ENCODE data around the gene GLRX.
"Not testable (repeated sequence)": the region's sequence is repeated elsewhere in the genome, so short reads cannot be mapped to it uniquely, and the experiment has no call there.

GLRX gene

DNA sequence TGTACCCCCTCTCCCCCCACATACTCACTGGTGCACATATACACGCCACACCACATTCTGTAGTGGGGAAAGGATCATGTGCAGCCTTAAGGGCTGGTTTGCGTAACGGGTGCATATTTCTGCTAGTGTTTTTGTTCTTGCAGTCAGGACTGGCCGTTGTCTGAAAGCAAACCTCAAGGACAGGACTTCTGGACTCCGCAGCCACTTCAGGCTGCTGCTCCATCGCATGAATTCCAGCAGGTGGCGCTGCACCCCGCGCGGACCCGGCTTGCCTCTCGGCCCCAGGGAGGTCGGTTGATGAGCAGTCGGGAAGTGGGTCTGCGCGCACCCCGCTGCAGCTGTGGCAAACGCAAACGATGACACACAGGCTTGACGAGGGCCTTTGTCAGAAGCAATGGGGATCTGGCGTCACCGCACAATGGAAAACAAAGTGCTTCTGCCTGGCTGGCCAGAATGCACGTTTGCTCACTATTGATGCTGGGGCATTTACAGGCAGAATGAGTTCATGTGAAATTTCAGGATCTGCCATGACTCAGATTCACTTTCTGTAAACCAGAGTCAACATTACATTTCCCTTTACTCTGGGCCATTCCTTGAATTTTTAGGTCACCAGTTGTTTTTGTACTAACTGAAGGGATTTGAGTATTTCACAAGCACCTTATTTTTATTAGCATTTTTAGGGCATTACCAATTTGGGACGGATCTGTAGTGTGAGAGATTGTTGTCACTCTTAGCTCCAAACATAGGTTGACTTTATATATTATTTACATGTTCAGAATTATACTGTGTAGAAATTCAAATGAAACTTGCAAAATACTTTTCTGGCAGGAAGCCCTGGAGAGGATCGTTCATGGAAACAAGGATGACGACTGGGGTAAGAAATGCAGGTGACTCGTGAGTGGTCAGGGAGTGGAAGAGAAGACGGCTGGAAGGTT, 36.4 kb upstream of the GLRX start:
- TF ChIP-seq, protein P1, sequence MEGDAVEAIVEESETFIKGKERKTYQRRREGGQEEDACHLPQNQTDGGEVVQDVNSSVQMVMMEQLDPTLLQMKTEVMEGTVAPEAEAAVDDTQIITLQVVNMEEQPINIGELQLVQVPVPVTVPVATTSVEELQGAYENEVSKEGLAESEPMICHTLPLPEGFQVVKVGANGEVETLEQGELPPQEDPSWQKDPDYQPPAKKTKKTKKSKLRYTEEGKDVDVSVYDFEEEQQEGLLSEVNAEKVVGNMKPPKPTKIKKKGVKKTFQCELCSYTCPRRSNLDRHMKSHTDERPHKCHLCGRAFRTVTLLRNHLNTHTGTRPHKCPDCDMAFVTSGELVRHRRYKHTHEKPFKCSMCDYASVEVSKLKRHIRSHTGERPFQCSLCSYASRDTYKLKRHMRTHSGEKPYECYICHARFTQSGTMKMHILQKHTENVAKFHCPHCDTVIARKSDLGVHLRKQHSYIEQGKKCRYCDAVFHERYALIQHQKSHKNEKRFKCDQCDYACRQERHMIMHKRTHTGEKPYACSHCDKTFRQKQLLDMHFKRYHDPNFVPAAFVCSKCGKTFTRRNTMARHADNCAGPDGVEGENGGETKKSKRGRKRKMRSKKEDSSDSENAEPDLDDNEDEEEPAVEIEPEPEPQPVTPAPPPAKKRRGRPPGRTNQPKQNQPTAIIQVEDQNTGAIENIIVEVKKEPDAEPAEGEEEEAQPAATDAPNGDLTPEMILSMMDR (IDR thresholded peaks at IDR 0.05; ENCODE audit: extremely low read depth, missing control alignments), result peak; percentile 91
- peak; percentile 89 for DNase-seq (ENCODE audit: low spot score)

DNA sequence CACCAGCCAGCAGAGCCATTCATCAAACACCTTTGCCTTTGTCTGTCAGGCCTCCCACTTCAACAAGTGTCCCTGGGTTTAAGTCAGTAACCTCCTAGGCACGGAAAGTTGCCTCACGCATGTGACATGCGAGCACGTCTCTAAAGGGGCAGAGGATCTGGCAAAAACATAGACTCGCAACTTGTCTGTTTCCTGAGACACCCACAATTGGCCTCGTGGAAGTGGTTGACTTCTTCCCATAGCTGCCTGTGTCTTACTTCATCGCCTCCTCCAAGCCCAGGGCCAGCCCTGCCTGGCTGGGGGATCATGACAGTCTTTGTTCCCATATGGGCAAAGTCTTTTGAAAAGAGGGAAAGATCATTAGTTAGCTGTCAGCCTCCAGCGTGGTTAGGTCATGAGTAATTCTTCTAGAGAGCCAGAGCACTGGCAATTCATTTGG, 35.5 kb upstream of the GLRX start:
- no peak for DNase-seq (ENCODE audit: low spot score)
- TF ChIP-seq, protein P1 (IDR thresholded peaks at IDR 0.05; ENCODE audit: extremely low read depth, missing control alignments), result no peak

DNA sequence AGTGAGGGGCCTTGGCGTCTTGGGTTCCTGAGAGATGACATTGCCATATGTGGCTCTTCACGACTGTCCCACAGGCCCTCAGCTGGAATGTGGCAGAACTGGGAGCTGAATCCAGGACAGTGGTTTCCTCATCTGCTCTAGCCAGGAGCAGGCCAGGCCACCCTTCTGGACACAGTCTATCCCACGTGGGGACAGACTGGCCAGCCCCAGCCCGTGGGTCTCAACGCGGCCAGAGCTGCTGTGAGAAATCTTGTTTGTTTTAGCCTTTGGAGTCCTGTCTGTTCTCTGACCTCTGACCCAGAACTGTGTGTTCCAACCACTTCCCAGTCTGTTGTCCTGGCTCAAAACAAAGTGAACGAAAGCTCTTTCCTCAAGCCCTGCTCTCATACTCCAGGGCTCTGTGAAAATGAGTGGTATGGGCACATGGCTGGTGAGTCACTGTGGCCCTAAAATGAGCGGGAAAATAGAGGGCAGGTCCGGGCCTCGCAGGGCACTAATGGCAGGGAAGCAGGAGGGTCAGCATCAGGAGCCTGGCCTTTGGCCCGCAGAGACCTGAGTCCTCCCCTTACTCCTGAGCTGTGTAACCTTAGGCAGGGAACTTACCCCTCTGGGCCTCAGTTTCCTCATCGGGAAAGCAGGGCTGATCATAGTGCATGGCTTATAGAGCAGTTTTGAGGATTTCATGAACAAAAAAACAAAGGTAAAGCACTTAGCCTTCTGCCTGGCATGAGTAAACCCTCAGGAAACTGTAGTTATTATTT, 34.8 kb upstream of the GLRX start:
- TF ChIP-seq, protein P1 (IDR thresholded peaks at IDR 0.05; ENCODE audit: extremely low read depth, missing control alignments), result no peak
- no peak for DNase-seq (ENCODE audit: low spot score)

DNA sequence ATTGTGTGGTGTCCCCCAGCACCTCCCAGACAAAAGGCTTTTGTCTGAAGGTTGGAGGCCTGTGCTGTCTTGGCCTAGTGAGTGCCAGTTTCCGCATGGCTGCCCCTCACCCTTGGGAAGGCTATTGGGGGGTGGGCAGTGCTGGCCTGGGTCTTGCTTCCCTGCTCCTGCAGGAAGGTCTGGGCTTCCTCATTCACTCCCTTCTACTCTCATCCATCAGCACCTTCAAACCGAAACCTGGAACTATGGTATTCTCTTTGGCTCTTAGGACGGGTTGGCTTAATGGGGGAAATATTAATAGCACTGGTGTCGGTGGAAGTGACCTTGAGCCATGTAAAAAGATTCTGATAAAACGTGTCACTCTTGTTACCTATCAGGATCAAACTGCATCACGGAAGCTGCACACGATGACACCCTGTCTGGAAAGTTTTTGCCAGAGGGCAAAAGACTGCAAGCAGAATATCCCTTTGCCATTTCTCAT, 34.0 kb upstream of the GLRX start:
- DNase-seq (ENCODE audit: low spot score), result no peak
- TF ChIP-seq, protein P1 (IDR thresholded peaks at IDR 0.05; ENCODE audit: extremely low read depth, missing control alignments), result no peak

DNA sequence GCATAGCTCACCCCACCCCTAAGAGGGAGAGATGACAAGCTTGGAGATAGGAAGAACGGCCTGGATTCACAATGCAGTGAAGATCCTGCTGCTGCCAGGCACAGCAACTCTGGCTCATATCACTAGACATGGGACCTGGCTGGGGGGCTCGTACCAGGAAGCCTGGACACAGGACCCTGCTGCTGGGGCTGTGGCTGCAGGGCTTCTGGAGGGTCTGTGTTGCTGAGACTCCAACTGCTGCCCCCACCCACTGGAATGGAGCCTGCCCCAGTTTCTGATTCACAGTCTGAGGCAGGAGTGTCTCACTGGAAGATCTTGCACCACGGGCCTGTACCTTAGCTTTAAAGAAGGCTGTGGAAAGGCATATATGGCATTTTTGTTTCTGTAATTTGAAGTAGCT, 31.0 kb upstream of the GLRX start:
- DNase-seq (ENCODE audit: low spot score), result no peak
- TF ChIP-seq, protein P1 (IDR thresholded peaks at IDR 0.05; ENCODE audit: extremely low read depth, missing control alignments), result no peak

DNA sequence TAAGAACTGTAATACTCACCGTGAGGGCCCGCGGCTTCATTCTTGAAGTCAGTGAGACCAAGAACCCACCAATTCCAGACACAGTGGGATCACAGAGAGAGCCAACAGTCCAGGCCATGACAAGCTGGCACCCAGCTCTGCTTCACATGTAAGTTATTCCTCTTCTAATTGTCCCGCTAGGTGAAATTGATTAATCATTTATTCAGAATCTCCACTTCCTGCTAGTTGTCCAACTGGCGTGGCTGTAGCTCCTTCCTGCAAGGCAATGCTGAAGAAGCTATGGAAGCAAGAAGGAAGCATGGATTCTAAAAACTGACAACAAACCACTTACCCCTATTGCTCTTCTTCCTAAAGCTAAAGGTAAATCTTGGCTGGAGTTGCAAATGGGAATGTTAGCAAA, 30.0 kb upstream of the GLRX start:
- no peak for DNase-seq (ENCODE audit: low spot score)
- TF ChIP-seq, protein P1 (IDR thresholded peaks at IDR 0.05; ENCODE audit: extremely low read depth, missing control alignments), result no peak

DNA sequence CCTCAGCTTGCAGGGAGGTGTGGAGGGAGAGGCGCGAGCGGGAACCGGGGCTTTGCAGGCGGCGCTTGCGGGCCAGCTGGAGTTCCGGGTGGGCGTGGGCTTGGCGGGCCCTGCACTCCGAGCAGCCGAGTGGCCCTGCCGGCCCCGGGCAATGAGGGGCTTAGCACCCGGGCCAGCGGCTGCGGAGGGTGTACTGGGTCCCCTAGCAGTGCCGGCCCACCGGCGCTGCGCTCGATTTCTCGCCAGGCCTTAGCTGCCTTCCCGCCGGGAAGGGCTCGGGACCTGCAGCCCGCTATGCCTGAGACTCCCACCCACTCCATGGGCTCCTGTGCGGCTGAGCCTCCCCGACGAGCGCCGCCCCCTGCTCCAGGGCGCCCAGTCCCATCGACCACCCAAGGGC, 28.6 kb upstream of the GLRX start:
- DNase-seq (ENCODE audit: low spot score), result not testable (repeated sequence)
